HEK293 (cell line): Measurements from ENCODE around the gene DSTN.
A peak's percentile ranks its signal among the peaks of the same experiment; 100 is the strongest.

Source experiments
- BCL11A ChIP-seq: fragments of 450-650 bp; formaldehyde crosslinking; IDR thresholded peaks from 2 replicates; pipeline ENCODE4 v1.5.1; 2016; ENCODE audit warnings: low read depth, missing biosample characterization, missing genetic modification characterization
- BCL11B ChIP-seq: fragments of 450-650 bp; formaldehyde crosslinking; IDR thresholded peaks from 2 replicates; pipeline ENCODE4 v1.5.1; 2016; ENCODE audit warnings: low read depth, missing biosample characterization, missing genetic modification characterization
- GFI1B ChIP-seq: fragments of 450-650 bp; formaldehyde crosslinking; IDR thresholded peaks from 2 replicates; pipeline ENCODE4 v1.5.1; 2016; ENCODE audit warnings: missing biosample characterization, missing genetic modification characterization
- HOXA7 ChIP-seq: sonication (generic); formaldehyde crosslinking; IDR thresholded peaks from 2 replicates; pipeline ENCODE4 v1.8.1; 2022; ENCODE audit warnings: missing genetic modification reagents, borderline replicate concordance
- KLF10 ChIP-seq: fragments of 450-650 bp; IDR thresholded peaks from 2 replicates; pipeline ENCODE4 v1.5.1; 2018; ENCODE audit warnings: missing biosample characterization, mild to moderate bottlenecking, missing genetic modification characterization
- KLF7 ChIP-seq: fragments of 450-650 bp; formaldehyde crosslinking; IDR thresholded peaks from 2 replicates; pipeline ENCODE4 v1.5.1; 2016; ENCODE audit warnings: missing biosample characterization, missing genetic modification characterization, borderline replicate concordance
- KLF9 ChIP-seq: fragments of 450-650 bp; formaldehyde crosslinking; IDR thresholded peaks from 2 replicates; pipeline ENCODE4 v1.5.1; 2016; ENCODE audit warnings: missing biosample characterization, missing genetic modification characterization, low read depth
- PRDM1 ChIP-seq: fragments of 450-650 bp; formaldehyde crosslinking; IDR thresholded peaks from 2 replicates; pipeline ENCODE4; 2016; ENCODE audit warnings: missing biosample characterization, missing genetic modification characterization
- REPIN1 ChIP-seq: fragments of 450-650 bp; formaldehyde crosslinking; IDR thresholded peaks from 2 replicates; pipeline ENCODE4 v1.5.1; 2017; ENCODE audit warnings: missing biosample characterization, missing genetic modification characterization, low read depth
- SETDB1 ChIP-seq: IDR thresholded peaks from one replicate; pipeline ENCODE4 v1.6.1; 2017; ENCODE audit warnings: mild to moderate bottlenecking, low read length, moderate library complexity, mixed read lengths; ENCODE audit not compliant: insufficient read length
- SP3 ChIP-seq: fragments of 450-650 bp; formaldehyde crosslinking; IDR thresholded peaks from 2 replicates; pipeline ENCODE4 v1.5.1; 2016; ENCODE audit warnings: missing biosample characterization, missing genetic modification characterization
- TRIM28 ChIP-seq: IDR thresholded peaks from 2 replicates; pipeline ENCODE4 v1.6.1; 2011; ENCODE audit warnings: low read length, control low read depth, borderline replicate concordance
- YY2 ChIP-seq: fragments of 450-650 bp; formaldehyde crosslinking; IDR thresholded peaks from 2 replicates; pipeline ENCODE4 v1.5.1; 2016; ENCODE audit warnings: missing biosample characterization, missing genetic modification characterization
- ZBTB17 ChIP-seq: fragments of 450-650 bp; formaldehyde crosslinking; IDR thresholded peaks from 2 replicates; pipeline ENCODE4 v1.5.1; 2016; ENCODE audit warnings: missing biosample characterization, missing genetic modification characterization
- ZBTB21 ChIP-seq: fragments of 450-650 bp; formaldehyde crosslinking; IDR thresholded peaks from 2 replicates; pipeline ENCODE4 v1.5.1; 2017; ENCODE audit warnings: missing biosample characterization, missing genetic modification characterization
- ZBTB7A ChIP-seq: fragments of 450-650 bp; formaldehyde crosslinking; IDR thresholded peaks from 2 replicates; pipeline ENCODE4 v1.5.1; 2016; ENCODE audit warnings: low read depth, missing biosample characterization, missing genetic modification characterization
- ZFP69B ChIP-seq: fragments of 450-650 bp; formaldehyde crosslinking; IDR thresholded peaks from 2 replicates; pipeline ENCODE4 v1.5.1; 2016; ENCODE audit warnings: missing biosample characterization, missing genetic modification characterization
- ZNF133 ChIP-seq: fragments of 450-650 bp; formaldehyde crosslinking; IDR thresholded peaks from 2 replicates; pipeline ENCODE4 v1.5.1; 2016; ENCODE audit warnings: missing biosample characterization, missing genetic modification characterization
- ZNF140 ChIP-seq: fragments of 450-650 bp; formaldehyde crosslinking; IDR thresholded peaks from 2 replicates; pipeline ENCODE4 v1.5.1; 2016; ENCODE audit warnings: missing biosample characterization, missing genetic modification characterization
- ZNF174 ChIP-seq: fragments of 450-650 bp; formaldehyde crosslinking; IDR thresholded peaks from 2 replicates; pipeline ENCODE4 v1.5.0; 2017; ENCODE audit warnings: missing biosample characterization, mild to moderate bottlenecking, missing genetic modification characterization
- ZNF2 ChIP-seq: fragments of 450-650 bp; formaldehyde crosslinking; IDR thresholded peaks from 2 replicates; pipeline ENCODE4 v1.5.1; 2016; ENCODE audit warnings: missing biosample characterization, missing genetic modification characterization
- ZNF239 ChIP-seq: fragments of 450-650 bp; formaldehyde crosslinking; IDR thresholded peaks from 2 replicates; pipeline ENCODE4 v1.5.1; 2016; ENCODE audit warnings: missing biosample characterization, missing genetic modification characterization
- ZNF366 ChIP-seq: fragments of 450-650 bp; formaldehyde crosslinking; conservative IDR thresholded peaks from 2 replicates; pipeline ENCODE4 v1.5.1; 2016; ENCODE audit warnings: missing biosample characterization, missing genetic modification characterization
- ZNF404 ChIP-seq: fragments of 450-650 bp; formaldehyde crosslinking; IDR thresholded peaks from 2 replicates; pipeline ENCODE4 v1.5.1; 2017; ENCODE audit warnings: missing biosample characterization, missing genetic modification characterization
- ZNF48 ChIP-seq: fragments of 450-650 bp; formaldehyde crosslinking; IDR thresholded peaks from 2 replicates; pipeline ENCODE4 v1.5.1; 2016; ENCODE audit warnings: missing biosample characterization, missing genetic modification characterization
- ZNF521 ChIP-seq: fragments of 450-650 bp; formaldehyde crosslinking; IDR thresholded peaks from 2 replicates; pipeline ENCODE4 v1.5.1; 2017; ENCODE audit warnings: missing biosample characterization, mild to moderate bottlenecking, missing genetic modification characterization
- ZNF529 ChIP-seq: fragments of 450-650 bp; formaldehyde crosslinking; IDR thresholded peaks from 2 replicates; pipeline ENCODE4 v1.5.1; 2017; ENCODE audit warnings: missing genetic modification characterization, missing biosample characterization; ENCODE audit not compliant: insufficient replicate concordance
- ZNF571 ChIP-seq: fragments of 450-650 bp; formaldehyde crosslinking; IDR thresholded peaks from 2 replicates; pipeline ENCODE4 v1.5.0; 2017; ENCODE audit warnings: missing biosample characterization, missing genetic modification characterization
- ZNF626 ChIP-seq: fragments of 450-650 bp; sonication (Bioruptor Pico); formaldehyde crosslinking; IDR thresholded peaks from 2 replicates; pipeline ENCODE4 v1.5.1; 2018; ENCODE audit warnings: missing biosample characterization, missing genetic modification characterization, inconsistent platforms
- ZNF76 ChIP-seq: fragments of 450-650 bp; formaldehyde crosslinking; IDR thresholded peaks from 2 replicates; pipeline ENCODE4; 2016; ENCODE audit warnings: low read depth, missing biosample characterization, missing genetic modification characterization, borderline replicate concordance
- ZNF792 ChIP-seq: fragments of 450-650 bp; formaldehyde crosslinking; IDR thresholded peaks from 2 replicates; pipeline ENCODE4 v1.5.1; 2016; ENCODE audit warnings: missing biosample characterization, missing genetic modification characterization
- TF ChIP-seq, protein P1 (sequence below): fragments of 450-650 bp; formaldehyde crosslinking; IDR thresholded peaks from 2 replicates; pipeline ENCODE4 v1.5.1; 2017; ENCODE audit warnings: missing biosample characterization, missing genetic modification characterization
- TF ChIP-seq, protein P2 (sequence below): fragments of 450-650 bp; formaldehyde crosslinking; IDR thresholded peaks from 2 replicates; pipeline ENCODE4 v1.5.1; 2016; ENCODE audit warnings: missing biosample characterization, missing genetic modification characterization
- TF ChIP-seq, protein P3 (sequence below): fragments of 450-650 bp; formaldehyde crosslinking; IDR thresholded peaks from 2 replicates; pipeline ENCODE4 v1.5.1; 2016; ENCODE audit warnings: missing biosample characterization, missing genetic modification characterization
- TF ChIP-seq, protein P4 (sequence below): fragments of 450-650 bp; formaldehyde crosslinking; IDR thresholded peaks from 2 replicates; pipeline ENCODE4 v1.5.1; 2016; ENCODE audit warnings: missing biosample characterization, missing genetic modification characterization
- TF ChIP-seq, protein P5 (sequence below): fragments of 450-650 bp; formaldehyde crosslinking; IDR thresholded peaks from 2 replicates; pipeline ENCODE4 v1.5.1; 2016; ENCODE audit warnings: missing biosample characterization, missing genetic modification characterization, borderline replicate concordance

DSTN gene

GRCh38 chr20:17569616-17570346 lies at the start of gene DSTN (continued):
- TF ChIP-seq, protein P1, sequence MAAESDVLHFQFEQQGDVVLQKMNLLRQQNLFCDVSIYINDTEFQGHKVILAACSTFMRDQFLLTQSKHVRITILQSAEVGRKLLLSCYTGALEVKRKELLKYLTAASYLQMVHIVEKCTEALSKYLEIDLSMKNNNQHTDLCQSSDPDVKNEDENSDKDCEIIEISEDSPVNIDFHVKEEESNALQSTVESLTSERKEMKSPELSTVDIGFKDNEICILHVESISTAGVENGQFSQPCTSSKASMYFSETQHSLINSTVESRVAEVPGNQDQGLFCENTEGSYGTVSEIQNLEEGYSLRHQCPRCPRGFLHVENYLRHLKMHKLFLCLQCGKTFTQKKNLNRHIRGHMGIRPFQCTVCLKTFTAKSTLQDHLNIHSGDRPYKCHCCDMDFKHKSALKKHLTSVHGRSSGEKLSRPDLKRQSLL (tag by site-specific recombination): no peak
- peak; percentile 63 for TF ChIP-seq KLF10 (tag by site-specific recombination)
- no peak for TF ChIP-seq ZBTB17
- no peak for TF ChIP-seq ZNF366
- TF ChIP-seq ZFP69B: no peak
- no peak for TF ChIP-seq KLF7 (tag by site-specific recombination)
- no peak for TF ChIP-seq YY2 (tag by site-specific recombination)
- no peak for TF ChIP-seq SETDB1
- TF ChIP-seq ZNF2 (tag by site-specific recombination): no peak
- TF ChIP-seq ZNF48: no peak
- no peak for TF ChIP-seq HOXA7
- no peak for TF ChIP-seq TRIM28
- TF ChIP-seq ZNF133 (tag by site-specific recombination): no peak
- TF ChIP-seq, protein P2, sequence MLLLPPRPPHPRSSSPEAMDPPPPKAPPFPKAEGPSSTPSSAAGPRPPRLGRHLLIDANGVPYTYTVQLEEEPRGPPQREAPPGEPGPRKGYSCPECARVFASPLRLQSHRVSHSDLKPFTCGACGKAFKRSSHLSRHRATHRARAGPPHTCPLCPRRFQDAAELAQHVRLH: no peak
- TF ChIP-seq ZBTB21 (tag by site-specific recombination): no peak
- TF ChIP-seq ZNF521 (tag by site-specific recombination): no peak
- no peak for TF ChIP-seq BCL11B (tag by site-specific recombination)
- TF ChIP-seq ZNF404 (tag by site-specific recombination): no peak
- TF ChIP-seq, protein P3, sequence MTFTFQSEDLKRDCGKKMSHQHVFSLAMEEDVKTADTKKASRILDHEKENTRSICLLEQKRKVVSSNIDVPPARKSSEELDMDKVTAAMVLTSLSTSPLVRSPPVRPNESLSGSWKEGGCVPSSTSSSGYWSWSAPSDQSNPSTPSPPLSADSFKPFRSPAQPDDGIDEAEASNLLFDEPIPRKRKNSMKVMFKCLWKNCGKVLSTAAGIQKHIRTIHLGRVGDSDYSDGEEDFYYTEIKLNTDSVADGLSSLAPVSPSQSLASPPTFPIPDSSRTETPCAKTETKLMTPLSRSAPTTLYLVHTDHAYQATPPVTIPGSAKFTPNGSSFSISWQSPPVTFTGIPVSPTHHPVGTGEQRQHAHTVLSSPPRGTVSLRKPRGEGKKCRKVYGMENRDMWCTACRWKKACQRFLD (tag by site-specific recombination): no peak
- TF ChIP-seq ZNF239 (tag by site-specific recombination): no peak
- TF ChIP-seq ZBTB7A (tag by site-specific recombination): no peak
- no peak for TF ChIP-seq ZNF76 (tag by site-specific recombination)
- no peak for TF ChIP-seq PRDM1 (tag by site-specific recombination)
- no peak for TF ChIP-seq ZNF626
- TF ChIP-seq ZNF792 (tag by site-specific recombination): no peak
- TF ChIP-seq SP3 (tag by site-specific recombination): peak; percentile 82
- TF ChIP-seq ZNF174 (tag by site-specific recombination): no peak
- no peak for TF ChIP-seq BCL11A (tag by site-specific recombination)
- no peak for TF ChIP-seq ZNF571 (tag by site-specific recombination)
- TF ChIP-seq, protein P4, sequence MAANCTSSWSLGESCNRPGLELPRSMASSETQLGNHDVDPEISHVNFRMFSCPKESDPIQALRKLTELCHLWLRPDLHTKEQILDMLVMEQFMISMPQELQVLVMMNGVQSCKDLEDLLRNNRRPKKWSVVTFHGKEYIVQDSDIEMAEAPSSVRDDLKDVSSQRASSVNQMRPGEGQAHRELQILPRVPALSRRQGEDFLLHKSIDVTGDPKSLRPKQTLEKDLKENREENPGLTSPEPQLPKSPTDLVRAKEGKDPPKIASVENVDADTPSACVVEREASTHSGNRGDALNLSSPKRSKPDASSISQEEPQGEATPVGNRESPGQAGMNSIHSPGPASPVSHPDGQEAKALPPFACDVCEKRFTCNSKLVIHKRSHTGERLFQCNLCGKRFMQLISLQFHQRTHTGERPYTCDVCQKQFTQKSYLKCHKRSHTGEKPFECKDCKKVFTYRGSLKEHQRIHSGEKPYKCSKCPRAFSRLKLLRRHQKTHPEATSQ (tag by site-specific recombination): no peak
- TF ChIP-seq, protein P5, sequence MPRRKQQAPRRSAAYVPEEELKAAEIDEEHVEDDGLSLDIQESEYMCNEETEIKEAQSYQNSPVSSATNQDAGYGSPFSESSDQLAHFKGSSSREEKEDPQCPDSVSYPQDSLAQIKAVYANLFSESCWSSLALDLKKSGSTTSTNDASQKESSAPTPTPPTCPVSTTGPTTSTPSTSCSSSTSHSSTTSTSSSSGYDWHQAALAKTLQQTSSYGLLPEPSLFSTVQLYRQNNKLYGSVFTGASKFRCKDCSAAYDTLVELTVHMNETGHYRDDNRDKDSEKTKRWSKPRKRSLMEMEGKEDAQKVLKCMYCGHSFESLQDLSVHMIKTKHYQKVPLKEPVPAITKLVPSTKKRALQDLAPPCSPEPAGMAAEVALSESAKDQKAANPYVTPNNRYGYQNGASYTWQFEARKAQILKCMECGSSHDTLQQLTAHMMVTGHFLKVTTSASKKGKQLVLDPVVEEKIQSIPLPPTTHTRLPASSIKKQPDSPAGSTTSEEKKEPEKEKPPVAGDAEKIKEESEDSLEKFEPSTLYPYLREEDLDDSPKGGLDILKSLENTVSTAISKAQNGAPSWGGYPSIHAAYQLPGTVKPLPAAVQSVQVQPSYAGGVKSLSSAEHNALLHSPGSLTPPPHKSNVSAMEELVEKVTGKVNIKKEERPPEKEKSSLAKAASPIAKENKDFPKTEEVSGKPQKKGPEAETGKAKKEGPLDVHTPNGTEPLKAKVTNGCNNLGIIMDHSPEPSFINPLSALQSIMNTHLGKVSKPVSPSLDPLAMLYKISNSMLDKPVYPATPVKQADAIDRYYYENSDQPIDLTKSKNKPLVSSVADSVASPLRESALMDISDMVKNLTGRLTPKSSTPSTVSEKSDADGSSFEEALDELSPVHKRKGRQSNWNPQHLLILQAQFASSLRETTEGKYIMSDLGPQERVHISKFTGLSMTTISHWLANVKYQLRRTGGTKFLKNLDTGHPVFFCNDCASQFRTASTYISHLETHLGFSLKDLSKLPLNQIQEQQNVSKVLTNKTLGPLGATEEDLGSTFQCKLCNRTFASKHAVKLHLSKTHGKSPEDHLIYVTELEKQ: no peak
- TF ChIP-seq GFI1B (tag by site-specific recombination): no peak
- TF ChIP-seq ZNF529: no peak
- no peak for TF ChIP-seq REPIN1
- no peak; the same call in none of the 2 replicates for TF ChIP-seq KLF9 (tag by site-specific recombination)
- TF ChIP-seq ZNF140 (tag by site-specific recombination): no peak
